K562 (cell line): ENCODE measurements around the gene MMP23B.

Experiments used
- CTCF ChIP-seq, 3 experiments: IDR thresholded peaks in 2 of 3; conservative IDR thresholded peaks in 1 of 3; 2 replicates each; pipeline ENCODE4 v1.5.1; 2011 to 2012; ENCODE audit warnings: low read length in 3 of 3, mild to moderate bottlenecking in 3 of 3, control low read depth in 2 of 3, improper control_type of control experiment in 1 of 3, inconsistent platforms in 1 of 3, low read depth in 1 of 3, mixed read lengths in 1 of 3, moderate library complexity in 1 of 3; ENCODE audit not compliant: insufficient read depth in 2 of 3
- FOXJ3 ChIP-seq: sonication (generic); formaldehyde crosslinking; IDR thresholded peaks from 2 replicates; pipeline ENCODE4 v1.4.0; 2020; ENCODE audit warnings: mild to moderate bottlenecking, missing genetic modification reagents

GRCh38 chr1:1631782-1632420 is at the start of gene MMP23B:
- TF ChIP-seq FOXJ3 (CRISPR knock-in tag) (no peak), CTCF (IDR thresholded peaks at IDR 0.05 in 2 of 3, conservative IDR thresholded peaks at IDR 0.05 in 1 of 3; ENCODE audit: insufficient read depth in 2 of 3, low read depth in 1 of 3, low read length in 3 of 3) (no peak)
